Vagina (tissue), 2 donors: ENCODE measurements around the gene CCL26. TPM values are rescaled to one million over a fixed set of nuclear protein-coding genes. Genes with fewer than 3 reads are reported as not detected.

Source experiments
- DNase-seq, 2 donors: peaks; one replicate each; pipeline ENCODE4 v3.0.0-alpha.2; 2017; ENCODE audit errors: extremely low spot score in 2 of 2
- H3K27ac ChIP-seq: fragments of 200-600 bp; sonication (generic); one replicate; pipeline ENCODE4 v1.5.1; 2019
- H3K27me3 ChIP-seq: fragments of 200-600 bp; sonication (generic); one replicate; pipeline ENCODE4 v1.5.1; 2019
- H3K36me3 ChIP-seq, 2 donors: fragments of 200-600 bp; sonication (generic); one replicate each; pipeline ENCODE4 v1.5.1; 2017 to 2019
- H3K4me1 ChIP-seq: fragments of 200-600 bp; sonication (generic); one replicate; pipeline ENCODE4 v1.5.1; 2019
- H3K4me3 ChIP-seq, 2 donors: fragments of 200-600 bp; sonication (generic); 1 replicate in 1 of 2; 2 replicates in 1 of 2; pipeline ENCODE4 v1.5.1; 2016 to 2019
- H3K9me3 ChIP-seq: fragments of 200-600 bp; sonication (generic); one replicate; pipeline ENCODE4 v1.5.1; 2019
- POLR2A ChIP-seq, 2 donors: fragments of 450-650 bp; IDR thresholded peaks; one replicate each; pipeline ENCODE4 v1.6.1; 2017; ENCODE audit warnings: antibody characterized with exemption in 2 of 2, mild to moderate bottlenecking in 2 of 2, moderate library complexity in 2 of 2
- POLR2AphosphoS5 ChIP-seq, 2 donors: sonication (generic); formaldehyde crosslinking; IDR thresholded peaks; one replicate each; pipeline ENCODE4 v1.9.0; 2017; ENCODE audit warnings: antibody characterized with exemption in 2 of 2, mild to moderate bottlenecking in 2 of 2, low read depth in 1 of 2; ENCODE audit not compliant: insufficient read depth in 1 of 2
- intact Hi-C: fragments of 100-400 bp; cut with DNase I; formaldehyde crosslinking; loops from one replicate; pipeline ENCODE4 v1.15.1; 2023
- total RNA-seq: library from RNA; depleted of rRNA; stranded (reverse); fragments of >200 nt; gene quantifications from one replicate; pipeline ENCODE4 v1.2.3, GENCODE V29; 2016
- TF ChIP-seq, protein P1 (sequence below), 3 experiments: fragments of 450-650 bp in 2 of 3; fragments of 200-600 bp in 1 of 3; sonication (generic) in 1 of 3; IDR thresholded peaks; one replicate each; pipeline ENCODE4 v1.5.1; 2017 to 2019; ENCODE audit warnings: antibody characterized with exemption in 3 of 3, mild to moderate bottlenecking in 2 of 3, moderate library complexity in 2 of 3

Gene CCL26
- total RNA-seq, 1 donor from 2014 or later, result not detected

GRCh38 chr7:75815418-75816064 is 43.5 kb upstream of the CCL26 start:
- H3K27ac ChIP-seq, result no peak overlapping the region
- intact Hi-C loops, result no loop called here
- no peaks in the 10 kb centered on the region for H3K36me3 ChIP-seq
- no peaks in the 10 kb centered on the region for H3K27me3 ChIP-seq
- no peaks in the 10 kb centered on the region for H3K4me1 ChIP-seq
- no peak for DNase-seq
- TF ChIP-seq POLR2A (IDR thresholded peaks at IDR 0.05) (no peak), POLR2AphosphoS5 (IDR thresholded peaks at IDR 0.05; ENCODE audit: insufficient read depth in 1 of 2, low read depth in 1 of 2) (no peak)
- TF ChIP-seq, protein P1, sequence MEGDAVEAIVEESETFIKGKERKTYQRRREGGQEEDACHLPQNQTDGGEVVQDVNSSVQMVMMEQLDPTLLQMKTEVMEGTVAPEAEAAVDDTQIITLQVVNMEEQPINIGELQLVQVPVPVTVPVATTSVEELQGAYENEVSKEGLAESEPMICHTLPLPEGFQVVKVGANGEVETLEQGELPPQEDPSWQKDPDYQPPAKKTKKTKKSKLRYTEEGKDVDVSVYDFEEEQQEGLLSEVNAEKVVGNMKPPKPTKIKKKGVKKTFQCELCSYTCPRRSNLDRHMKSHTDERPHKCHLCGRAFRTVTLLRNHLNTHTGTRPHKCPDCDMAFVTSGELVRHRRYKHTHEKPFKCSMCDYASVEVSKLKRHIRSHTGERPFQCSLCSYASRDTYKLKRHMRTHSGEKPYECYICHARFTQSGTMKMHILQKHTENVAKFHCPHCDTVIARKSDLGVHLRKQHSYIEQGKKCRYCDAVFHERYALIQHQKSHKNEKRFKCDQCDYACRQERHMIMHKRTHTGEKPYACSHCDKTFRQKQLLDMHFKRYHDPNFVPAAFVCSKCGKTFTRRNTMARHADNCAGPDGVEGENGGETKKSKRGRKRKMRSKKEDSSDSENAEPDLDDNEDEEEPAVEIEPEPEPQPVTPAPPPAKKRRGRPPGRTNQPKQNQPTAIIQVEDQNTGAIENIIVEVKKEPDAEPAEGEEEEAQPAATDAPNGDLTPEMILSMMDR (IDR thresholded peaks at IDR 0.05), result no peak
- no peak overlapping the region for H3K4me3 ChIP-seq
- no peaks in the 10 kb centered on the region for H3K9me3 ChIP-seq

GRCh38 chr7:75814407-75814947 is 42.5 kb upstream of the CCL26 start:
- no peak overlapping the region for H3K27ac ChIP-seq
- TF ChIP-seq POLR2A (IDR thresholded peaks at IDR 0.05) (no peak), POLR2AphosphoS5 (IDR thresholded peaks at IDR 0.05; ENCODE audit: insufficient read depth in 1 of 2, low read depth in 1 of 2) (no peak)
- TF ChIP-seq, protein P1 (IDR thresholded peaks at IDR 0.05), result no peak
- H3K27me3 ChIP-seq, result no peaks in the 10 kb centered on the region
- H3K4me3 ChIP-seq, result no peak overlapping the region
- H3K4me1 ChIP-seq, result no peaks in the 10 kb centered on the region
- DNase-seq, result no peak
- no peaks in the 10 kb centered on the region for H3K9me3 ChIP-seq
- intact Hi-C loops, result no loop called here
- H3K36me3 ChIP-seq, result no peaks in the 10 kb centered on the region

DNA sequence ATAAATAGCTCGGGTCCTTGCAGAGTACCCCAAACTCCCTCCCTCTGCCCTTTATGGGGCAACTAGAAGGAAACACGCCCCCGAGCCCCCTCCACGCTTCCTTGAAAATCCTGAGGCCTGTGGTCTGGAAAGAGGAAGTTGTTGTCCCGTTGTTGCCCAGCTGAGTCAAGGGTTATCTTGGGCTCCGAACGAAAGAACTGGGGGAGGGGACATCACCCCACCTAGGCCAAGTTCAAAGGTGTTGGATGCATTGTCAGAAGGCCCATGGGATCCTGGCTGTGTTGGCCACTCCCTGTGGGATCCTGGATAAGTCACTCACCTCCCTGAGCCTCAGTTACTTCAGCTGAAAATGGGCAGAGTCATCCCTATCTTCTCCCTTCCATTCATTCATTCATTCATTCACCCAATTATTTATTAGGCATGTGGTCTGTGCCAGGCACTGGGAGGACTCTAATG is 41.8 kb upstream of the CCL26 start, which contains the start of gene CCL24:
Gene CCL24, minus strand, starts transcription at position 26 of the 456 bp plus-strand sequence. CDS start 91 bp downstream, outside the sequence.
- Histone ChIP-seq H3K9me3 (no peaks in the 10 kb centered on the region), H3K4me1 (no peaks in the 10 kb centered on the region), H3K4me3 (no peak within 1 kb of the TSS), H3K36me3 (no peaks in the 10 kb centered on the region), H3K27me3 (no peaks in the 10 kb centered on the region), H3K27ac (no peak within 1 kb of the TSS)
- TF ChIP-seq, protein P1 (IDR thresholded peaks at IDR 0.05), result no peak
- TF ChIP-seq POLR2AphosphoS5 (IDR thresholded peaks at IDR 0.05; ENCODE audit: insufficient read depth in 1 of 2, low read depth in 1 of 2) (no peak), POLR2A (IDR thresholded peaks at IDR 0.05) (no peak)
- intact Hi-C loops, result no loop called here
- no peak for DNase-seq

DNA sequence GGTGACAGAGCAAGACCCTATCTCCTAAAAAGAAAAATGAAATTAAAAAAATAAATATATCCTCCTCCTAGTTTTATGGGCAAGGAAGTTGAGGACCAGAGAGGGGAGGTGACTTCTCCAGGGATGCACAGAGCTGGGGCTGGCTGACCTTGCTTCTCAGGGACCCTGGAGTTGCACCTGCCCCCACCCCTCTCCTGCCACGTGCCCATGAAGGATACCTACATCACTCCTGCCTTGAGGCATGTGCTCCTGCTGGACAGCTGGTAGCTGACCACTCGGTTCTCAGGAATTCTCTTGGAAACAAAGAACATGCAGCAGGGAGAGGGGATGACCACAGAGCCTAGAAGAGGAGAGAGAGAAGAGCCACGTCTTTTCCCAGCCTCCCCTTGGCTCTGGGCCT is 41.1 kb upstream of the CCL26 start:
- no peak for TF ChIP-seq POLR2AphosphoS5 (IDR thresholded peaks at IDR 0.05; ENCODE audit: insufficient read depth in 1 of 2, low read depth in 1 of 2)
- TF ChIP-seq, protein P1 (IDR thresholded peaks at IDR 0.05), result no peak

More for the DNA sequence above, 41.1 kb upstream of the CCL26 start:
- Histone ChIP-seq H3K4me3 (no peak overlapping the region), H3K4me1 (no peaks in the 10 kb centered on the region), H3K27ac (no peak overlapping the region), H3K36me3 (no peaks in the 10 kb centered on the region), H3K9me3 (no peaks in the 10 kb centered on the region), H3K27me3 (no peaks in the 10 kb centered on the region)
- intact Hi-C loops, result no loop called here
- DNase-seq, result no peak
